Uterus (tissue), 4 donors: ENCODE measurements around the gene FICD. TPM values are rescaled to one million over a fixed set of nuclear protein-coding genes. Genes with fewer than 3 reads are reported as not detected.

Experiments used
- DNase-seq, 2 donors: peaks; one replicate each; pipeline ENCODE4 v3.0.0-alpha.2; 2019 to 2020
- H3K27ac ChIP-seq, 2 donors: fragments of 200-600 bp; sonication (generic); 1 replicate in 1 of 2; 2 replicates in 1 of 2; pipeline ENCODE4 v1.5.1; 2016 to 2018
- H3K27me3 ChIP-seq, 2 donors: fragments of 200-600 bp; sonication (generic); one replicate each; pipeline ENCODE4 v1.5.1; 2018 to 2019; ENCODE audit warnings: control low read depth in 1 of 2
- H3K36me3 ChIP-seq, 2 donors: fragments of 200-600 bp; sonication (generic); one replicate each; pipeline ENCODE4 v1.5.1; 2019; ENCODE audit warnings: control low read depth in 1 of 2
- H3K4me1 ChIP-seq, 2 donors: fragments of 200-600 bp; sonication (generic); one replicate each; pipeline ENCODE4 v1.5.1; 2018 to 2019; ENCODE audit warnings: control low read depth in 1 of 2
- H3K4me3 ChIP-seq, 2 donors: fragments of 200-600 bp; sonication (generic); 1 replicate in 1 of 2; 2 replicates in 1 of 2; pipeline ENCODE4 v1.5.1; 2018 to 2019; ENCODE audit warnings: mild to moderate bottlenecking in 1 of 2
- H3K9me3 ChIP-seq, 2 donors: fragments of 200-600 bp; sonication (generic); one replicate each; pipeline ENCODE4 v1.5.1; 2019; ENCODE audit warnings: control low read depth in 1 of 2
- POLR2A ChIP-seq, 2 donors: fragments of 450-650 bp; IDR thresholded peaks; one replicate each; pipeline ENCODE4 v1.6.1; 2016; ENCODE audit warnings: antibody characterized with exemption in 2 of 2, mild to moderate bottlenecking in 1 of 2, moderate library complexity in 1 of 2
- intact Hi-C: fragments of 100-400 bp; cut with DNase I; formaldehyde crosslinking; loops from one replicate; pipeline ENCODE4 v1.15.1; 2023; ENCODE audit warnings: low total_unique reads
- total RNA-seq, 4 donors: library from RNA; depleted of rRNA in 3 of 4; stranded (reverse); fragments of >200 nt in 3 of 4; gene quantifications; one replicate each; pipeline versions ENCODE4 v1.1.0 to v1.2.4, GENCODE V29; 2014 to 2023
- TF ChIP-seq, protein P1 (sequence below), 4 experiments: fragments of 200-600 bp in 2 of 4; fragments of 450-650 bp in 2 of 4; sonication (generic) in 2 of 4; IDR thresholded peaks; one replicate each; pipeline ENCODE4 v1.5.1; 2016 to 2019; ENCODE audit warnings: antibody characterized with exemption in 4 of 4, mild to moderate bottlenecking in 2 of 4, moderate library complexity in 1 of 4
- donor health status: DM: yes; HTN: yes; CAD: no.

The FICD gene
- total RNA-seq, 4 donors from 2014 or later: 3.5 to 11.5 (median 4.3) TPM

DNA sequence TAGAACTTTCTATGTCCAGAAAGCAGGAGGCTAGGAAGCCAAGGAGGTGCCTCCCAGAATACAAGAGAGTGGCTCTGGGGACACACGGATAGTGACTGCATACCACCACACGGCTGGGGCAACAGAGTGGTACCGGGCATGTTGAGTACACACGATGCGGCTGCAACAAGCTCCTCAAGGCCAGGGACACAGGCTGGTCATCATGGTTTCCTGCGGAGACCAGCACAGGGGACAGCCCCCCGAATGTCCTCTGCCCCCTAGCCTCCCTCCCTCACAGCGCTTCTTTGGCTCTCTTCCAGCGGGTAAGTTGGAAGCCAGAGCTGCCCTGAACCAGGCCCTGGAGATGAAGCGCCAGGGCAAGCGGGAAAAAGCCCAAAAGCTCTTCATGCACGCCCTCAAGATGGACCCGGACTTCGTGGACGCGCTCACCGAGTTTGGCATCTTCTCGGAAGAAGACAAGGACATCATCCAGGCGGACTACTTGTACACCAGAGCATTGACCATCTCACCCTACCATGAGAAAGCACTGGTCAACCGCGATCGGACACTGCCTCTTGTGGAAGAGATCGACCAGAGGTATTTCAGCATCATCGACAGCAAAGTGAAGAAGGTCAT lies 3.1 kb downstream of the FICD start:
- Histone ChIP-seq H3K27ac (no peak overlapping the region), H3K27me3 (no peaks in the 10 kb centered on the region), H3K4me1 (peaks cover 0 to 9% of the 10 kb centered on the region in 2 donors), H3K9me3 (no peaks in the 10 kb centered on the region), H3K4me3 (no peak overlapping the region), H3K36me3 (no peaks in the 10 kb centered on the region)
- intact Hi-C loops: no loop called here
- TF ChIP-seq POLR2A (IDR thresholded peaks at IDR 0.05): no peak
- TF ChIP-seq, protein P1, sequence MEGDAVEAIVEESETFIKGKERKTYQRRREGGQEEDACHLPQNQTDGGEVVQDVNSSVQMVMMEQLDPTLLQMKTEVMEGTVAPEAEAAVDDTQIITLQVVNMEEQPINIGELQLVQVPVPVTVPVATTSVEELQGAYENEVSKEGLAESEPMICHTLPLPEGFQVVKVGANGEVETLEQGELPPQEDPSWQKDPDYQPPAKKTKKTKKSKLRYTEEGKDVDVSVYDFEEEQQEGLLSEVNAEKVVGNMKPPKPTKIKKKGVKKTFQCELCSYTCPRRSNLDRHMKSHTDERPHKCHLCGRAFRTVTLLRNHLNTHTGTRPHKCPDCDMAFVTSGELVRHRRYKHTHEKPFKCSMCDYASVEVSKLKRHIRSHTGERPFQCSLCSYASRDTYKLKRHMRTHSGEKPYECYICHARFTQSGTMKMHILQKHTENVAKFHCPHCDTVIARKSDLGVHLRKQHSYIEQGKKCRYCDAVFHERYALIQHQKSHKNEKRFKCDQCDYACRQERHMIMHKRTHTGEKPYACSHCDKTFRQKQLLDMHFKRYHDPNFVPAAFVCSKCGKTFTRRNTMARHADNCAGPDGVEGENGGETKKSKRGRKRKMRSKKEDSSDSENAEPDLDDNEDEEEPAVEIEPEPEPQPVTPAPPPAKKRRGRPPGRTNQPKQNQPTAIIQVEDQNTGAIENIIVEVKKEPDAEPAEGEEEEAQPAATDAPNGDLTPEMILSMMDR (IDR thresholded peaks at IDR 0.05): no peak
- no peak for DNase-seq

DNA sequence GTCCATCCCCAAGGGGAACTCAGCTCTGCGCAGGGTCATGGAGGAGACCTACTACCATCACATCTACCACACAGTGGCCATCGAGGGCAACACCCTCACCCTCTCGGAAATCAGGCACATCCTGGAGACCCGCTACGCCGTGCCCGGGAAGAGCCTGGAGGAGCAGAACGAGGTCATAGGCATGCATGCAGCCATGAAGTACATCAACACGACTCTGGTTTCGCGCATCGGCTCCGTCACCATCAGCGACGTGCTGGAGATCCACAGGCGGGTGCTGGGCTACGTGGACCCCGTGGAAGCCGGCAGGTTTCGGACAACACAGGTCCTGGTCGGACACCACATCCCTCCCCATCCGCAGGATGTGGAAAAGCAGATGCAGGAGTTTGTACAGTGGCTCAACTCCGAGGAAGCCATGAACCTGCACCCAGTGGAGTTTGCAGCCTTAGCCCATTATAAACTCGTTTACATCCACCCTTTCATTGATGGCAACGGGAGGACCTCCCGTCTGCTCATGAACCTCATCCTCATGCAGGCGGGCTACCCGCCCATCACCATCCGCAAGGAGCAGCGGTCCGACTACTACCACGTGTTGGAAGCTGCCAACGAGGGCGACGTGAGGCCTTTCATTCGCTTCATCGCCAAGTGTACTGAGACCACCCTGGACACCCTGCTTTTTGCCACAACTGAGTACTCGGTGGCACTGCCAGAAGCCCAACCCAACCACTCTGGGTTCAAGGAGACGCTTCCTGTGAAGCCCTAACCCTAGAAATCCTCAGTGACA lies 3.8 kb downstream of the FICD start:
- H3K4me3 ChIP-seq: no peak overlapping the region
- no peaks in the 10 kb centered on the region for H3K9me3 ChIP-seq
- intact Hi-C loops: no loop called here
- no peaks in the 10 kb centered on the region for H3K36me3 ChIP-seq
- no peak overlapping the region for H3K27ac ChIP-seq
- H3K4me1 ChIP-seq: peaks cover 0 to 9% of the 10 kb centered on the region in 2 donors
- TF ChIP-seq, protein P1 (IDR thresholded peaks at IDR 0.05): no peak
- no peak for TF ChIP-seq POLR2A (IDR thresholded peaks at IDR 0.05)
- no peaks in the 10 kb centered on the region for H3K27me3 ChIP-seq
- DNase-seq: no peak

DNA sequence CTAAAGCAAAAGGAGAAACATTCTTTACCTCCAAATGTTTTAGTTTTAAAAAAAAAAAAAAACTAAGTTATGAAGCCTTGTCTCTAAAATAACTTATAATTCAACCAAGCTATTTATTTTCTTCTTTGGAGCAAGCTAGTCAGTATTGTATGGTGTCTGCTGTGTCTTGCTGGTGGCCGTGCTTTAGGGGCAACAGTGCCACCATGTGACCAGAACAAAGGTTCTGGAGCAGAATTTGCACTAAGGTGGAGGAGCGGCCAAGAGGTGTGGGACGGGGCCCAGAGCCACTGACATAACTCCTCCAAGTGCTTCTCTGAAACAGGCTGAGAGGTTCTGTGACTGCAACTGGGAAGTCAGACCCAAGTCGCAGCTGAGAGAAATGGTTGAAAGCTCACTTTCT lies 4.5 kb downstream of the FICD start:
- Histone ChIP-seq H3K4me1 (peaks cover 0 to 9% of the 10 kb centered on the region in 2 donors), H3K4me3 (no peak overlapping the region), H3K36me3 (no peaks in the 10 kb centered on the region), H3K27me3 (no peaks in the 10 kb centered on the region), H3K9me3 (no peaks in the 10 kb centered on the region), H3K27ac (no peak overlapping the region)
- intact Hi-C loops: no loop called here
- no peak for DNase-seq
- TF ChIP-seq, protein P1 (IDR thresholded peaks at IDR 0.05): no peak
- TF ChIP-seq POLR2A (IDR thresholded peaks at IDR 0.05): no peak

DNA sequence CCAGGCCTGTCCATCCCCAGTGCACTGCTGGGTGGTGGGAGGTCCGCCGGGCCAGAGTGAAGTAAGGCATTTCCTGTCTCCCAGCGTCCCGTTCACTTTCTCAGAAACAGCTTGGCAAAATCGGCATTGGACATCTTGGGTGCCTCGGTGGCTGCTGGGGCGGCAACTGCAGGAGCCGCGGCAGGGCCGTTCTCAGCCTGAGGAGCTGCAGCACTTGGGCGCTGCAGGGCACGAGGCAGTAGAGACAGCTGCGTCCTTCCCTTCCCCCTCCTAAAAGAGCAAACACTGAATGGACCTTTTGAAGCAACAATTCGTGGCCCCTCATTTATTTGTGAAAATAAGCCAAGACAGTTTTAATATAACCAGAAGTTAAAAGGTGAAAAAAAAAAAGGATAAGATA lies 8.3 kb downstream of the FICD start:
- no peak for TF ChIP-seq POLR2A (IDR thresholded peaks at IDR 0.05)
- TF ChIP-seq, protein P1 (IDR thresholded peaks at IDR 0.05): no peak
- H3K4me3 ChIP-seq: no peak overlapping the region
- no peaks in the 10 kb centered on the region for H3K4me1 ChIP-seq
- H3K9me3 ChIP-seq: no peaks in the 10 kb centered on the region
- intact Hi-C loops: no loop called here
- no peaks in the 10 kb centered on the region for H3K27me3 ChIP-seq
- no peak overlapping the region for H3K27ac ChIP-seq
- no peaks in the 10 kb centered on the region for H3K36me3 ChIP-seq
- no peak for DNase-seq

DNA sequence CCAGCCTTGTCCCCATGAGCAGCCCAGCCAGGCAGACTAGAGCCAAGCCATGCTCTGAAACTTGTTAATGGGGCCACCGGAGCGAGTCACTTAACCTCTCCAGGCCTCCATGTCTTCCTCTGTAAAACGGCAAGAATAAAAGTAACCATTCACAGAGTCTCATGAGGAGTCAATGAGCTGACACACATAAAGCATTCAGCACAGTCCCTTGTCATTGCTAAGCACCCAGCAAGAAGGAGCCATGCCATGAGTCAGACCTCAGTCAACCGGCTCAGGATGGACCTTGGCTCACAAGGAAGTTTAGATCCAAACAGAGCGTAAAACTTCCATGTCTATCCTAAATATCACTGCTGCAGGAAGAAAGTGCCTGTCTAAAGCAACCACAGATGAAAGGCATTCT lies 10.6 kb downstream of the FICD start:
- no peak for DNase-seq
- Histone ChIP-seq H3K4me1 (no peaks in the 10 kb centered on the region), H3K27me3 (no peaks in the 10 kb centered on the region), H3K27ac (no peak overlapping the region), H3K36me3 (no peaks in the 10 kb centered on the region), H3K9me3 (no peaks in the 10 kb centered on the region), H3K4me3 (no peak overlapping the region)
- intact Hi-C loops: no loop called here
- TF ChIP-seq, protein P1 (IDR thresholded peaks at IDR 0.05): no peak
- TF ChIP-seq POLR2A (IDR thresholded peaks at IDR 0.05): no peak
